NK-92 treated with Interleukin-12 subunit alpha and Interleukin-12 subunit beta, amount 100 ng/mL, for 24 hours (cell line): ENCODE measurements around the gene ATG101.

Experiments
- DNase-seq: peaks from one replicate; lab custom pipeline; 2025; lab: John Stamatoyannopoulos, UW

ATG101 gene

GRCh38 chr12:52042706-52043385 is 26.9 kb upstream of the ATG101 start:
- no peak for DNase-seq

- no peak for DNase-seq
Observed at GRCh38 chr12:52043386-52044212, 26.2 kb upstream of the ATG101 start.

GRCh38 chr12:52044292-52044983 is 25.3 kb upstream of the ATG101 start:
- no peak for DNase-seq

GRCh38 chr12:52045794-52046199 is 24.0 kb upstream of the ATG101 start:
- DNase-seq = no peak

DNA sequence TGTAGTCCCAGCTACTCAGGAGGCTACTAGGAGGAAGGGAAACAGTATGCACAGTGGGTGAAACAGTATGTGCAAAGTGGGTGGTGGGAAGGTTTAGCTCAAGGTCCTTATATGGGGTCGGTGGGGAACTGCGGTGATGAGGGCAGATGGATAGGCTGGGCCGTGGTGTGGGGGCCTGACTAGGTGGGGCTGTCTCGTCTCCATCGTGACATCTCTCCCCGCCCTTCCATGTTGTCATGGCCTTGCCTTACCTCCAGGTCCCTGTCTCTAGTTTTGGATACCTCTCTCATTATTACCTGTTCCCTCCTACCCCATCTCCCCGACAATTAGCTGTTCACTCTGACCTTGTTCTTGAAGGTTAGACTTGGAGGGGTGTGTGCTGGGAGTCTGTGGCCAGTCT is 22.9 kb upstream of the ATG101 start:
- DNase-seq = no peak

GRCh38 chr12:52049286-52049685 is 20.5 kb upstream of the ATG101 start:
- no peak for DNase-seq

- DNase-seq = no peak
Observed at GRCh38 chr12:52049688-52050087, 20.1 kb upstream of the ATG101 start.

DNA sequence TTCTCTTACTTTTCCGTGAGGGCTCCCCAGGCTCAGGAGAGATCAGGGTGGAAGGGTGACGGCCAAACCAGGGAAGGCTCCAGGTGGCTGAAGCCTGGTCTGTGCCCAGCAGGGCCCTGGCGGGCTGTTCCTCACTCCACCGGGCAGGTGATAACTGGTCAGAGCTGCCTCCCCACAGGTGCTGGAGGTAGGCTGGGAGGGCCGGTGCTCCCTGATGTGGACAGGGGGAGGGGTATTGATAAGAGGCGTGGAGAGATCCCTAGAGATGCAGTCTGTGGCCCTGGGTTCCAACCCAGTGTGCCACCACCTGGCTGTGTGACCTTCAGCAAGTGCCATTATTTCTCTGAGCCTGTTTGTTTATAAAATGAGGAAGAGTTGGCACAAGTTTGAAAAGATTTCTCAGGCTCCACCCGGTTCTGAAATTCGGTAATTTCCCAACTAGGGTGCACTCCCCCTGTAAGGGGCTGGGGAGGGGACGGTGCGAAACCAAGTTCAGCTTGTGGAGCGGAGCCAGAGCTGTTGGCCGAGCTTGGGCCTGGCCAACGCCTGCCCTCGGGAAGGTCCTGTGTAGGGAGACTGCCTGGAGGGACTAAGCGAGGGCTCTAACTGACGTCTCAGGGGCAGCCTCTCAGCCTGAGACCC is 19.5 kb upstream of the ATG101 start:
- DNase-seq = no peak

- DNase-seq = no peak
Observed at GRCh38 chr12:52050758-52051541, 18.8 kb upstream of the ATG101 start, which contains the start of gene NR4A1. Gene NR4A1, plus strand, starts transcription at chr12:52051442. Its CDS starts 2,887 bp downstream, at chr12:52054329.

DNA sequence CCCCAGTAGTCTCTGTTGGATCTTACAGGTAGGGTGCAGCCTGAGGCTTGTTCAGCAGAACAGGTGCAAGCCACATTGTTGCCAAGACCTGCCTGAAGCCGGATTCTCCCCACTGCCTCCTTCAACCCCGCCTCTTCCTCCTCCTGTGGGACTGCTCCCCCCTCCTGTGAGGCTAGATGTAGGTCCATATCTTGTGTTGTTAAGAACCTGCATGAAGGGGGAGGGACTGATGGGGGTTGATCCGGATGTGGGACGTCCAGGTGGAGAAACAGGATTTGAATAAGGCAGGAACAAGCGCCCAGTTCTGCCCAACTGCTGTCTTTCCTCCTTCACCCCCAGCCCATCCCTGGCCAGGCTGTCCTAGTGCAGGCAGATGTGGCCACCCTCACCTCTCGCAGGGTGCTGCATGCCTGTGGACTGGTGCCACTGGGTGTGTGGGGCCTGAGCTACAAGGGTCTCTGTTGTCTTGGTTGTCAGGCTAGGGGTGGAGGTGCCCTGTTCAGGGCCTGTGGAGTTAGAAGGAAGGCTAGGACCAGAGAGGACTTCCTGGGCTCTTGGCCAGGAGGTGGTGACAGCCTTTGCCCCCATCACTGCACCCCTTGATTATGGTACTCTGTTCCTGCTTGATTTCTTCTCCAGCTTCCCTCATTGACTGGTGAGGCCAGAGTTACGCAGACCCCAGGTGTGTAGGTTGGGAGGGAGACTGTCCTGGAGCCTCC is 17.2 kb upstream of the ATG101 start:
- DNase-seq = no peak

DNA sequence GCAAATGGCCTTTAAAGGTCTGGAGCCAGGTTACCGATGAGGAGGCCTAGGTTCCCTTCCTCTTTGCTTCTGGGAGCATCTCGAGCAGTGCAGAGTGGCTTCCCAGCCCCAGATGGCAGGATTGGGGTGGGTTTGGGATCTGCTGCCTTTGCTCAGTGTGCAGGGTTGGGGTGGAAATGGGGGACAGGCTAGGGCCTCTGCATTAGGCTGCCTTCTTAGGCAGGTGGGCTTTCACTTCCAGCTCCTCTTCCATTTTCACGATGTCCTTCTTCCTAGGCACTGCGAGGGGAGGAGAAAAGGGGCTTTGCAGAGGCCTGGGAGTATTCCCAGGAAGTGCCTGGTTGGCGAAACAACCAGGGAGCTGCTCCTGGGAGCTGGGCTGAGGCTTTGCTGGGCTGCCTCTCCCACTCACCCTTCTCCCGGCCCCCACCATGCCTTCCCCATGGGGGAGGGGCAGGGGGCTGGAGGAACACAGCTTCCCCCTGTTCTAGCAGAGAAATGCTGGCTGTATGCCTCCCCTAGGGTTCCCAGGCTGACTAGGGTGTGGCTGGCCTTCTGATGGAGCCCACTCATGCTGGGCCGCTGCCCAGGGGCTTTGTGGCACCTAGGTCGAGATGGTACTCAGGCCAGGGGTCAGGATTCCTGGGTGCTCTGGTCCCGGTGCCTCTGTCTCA is 16.1 kb upstream of the ATG101 start:
- DNase-seq = no peak

- no peak for DNase-seq
Observed at GRCh38 chr12:52054231-52054832, 15.4 kb upstream of the ATG101 start.

DNA sequence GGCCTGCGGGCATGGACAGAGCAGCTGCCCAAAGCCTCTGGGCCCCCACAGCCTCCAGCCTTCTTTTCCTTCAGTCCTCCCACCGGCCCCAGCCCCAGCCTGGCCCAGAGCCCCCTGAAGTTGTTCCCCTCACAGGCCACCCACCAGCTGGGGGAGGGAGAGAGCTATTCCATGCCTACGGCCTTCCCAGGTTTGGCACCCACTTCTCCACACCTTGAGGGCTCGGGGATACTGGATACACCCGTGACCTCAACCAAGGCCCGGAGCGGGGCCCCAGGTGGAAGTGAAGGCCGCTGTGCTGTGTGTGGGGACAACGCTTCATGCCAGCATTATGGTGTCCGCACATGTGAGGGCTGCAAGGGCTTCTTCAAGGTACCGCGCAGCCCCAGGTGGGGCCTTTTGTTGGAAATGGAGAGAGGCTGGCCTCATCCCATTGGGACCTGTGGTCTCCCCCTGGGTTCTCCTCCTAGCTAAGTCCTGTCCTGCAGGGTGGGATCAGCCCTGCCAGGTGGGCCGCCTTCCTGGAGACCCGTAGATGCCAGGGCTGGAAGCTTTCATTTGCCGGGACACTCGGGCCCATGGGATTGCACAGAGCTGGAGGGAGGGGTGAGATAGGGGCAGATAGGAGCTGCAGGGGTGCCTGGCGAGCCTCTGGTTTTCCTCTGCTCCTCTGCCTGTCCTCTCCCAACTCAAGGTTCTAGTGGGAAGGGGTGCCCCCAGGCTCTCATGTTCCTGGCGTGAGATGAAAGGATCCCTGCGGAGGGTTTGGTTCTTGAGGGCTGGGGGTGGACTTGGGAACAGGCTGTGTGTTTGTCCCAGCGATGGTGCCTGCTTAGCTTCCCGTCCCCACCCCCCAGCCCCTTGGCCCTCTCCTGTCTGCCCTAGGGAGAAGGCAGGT is 14.7 kb upstream of the ATG101 start:
- DNase-seq = no peak

- DNase-seq = no peak
Observed at GRCh38 chr12:52055731-52056711, 13.8 kb upstream of the ATG101 start.

DNA sequence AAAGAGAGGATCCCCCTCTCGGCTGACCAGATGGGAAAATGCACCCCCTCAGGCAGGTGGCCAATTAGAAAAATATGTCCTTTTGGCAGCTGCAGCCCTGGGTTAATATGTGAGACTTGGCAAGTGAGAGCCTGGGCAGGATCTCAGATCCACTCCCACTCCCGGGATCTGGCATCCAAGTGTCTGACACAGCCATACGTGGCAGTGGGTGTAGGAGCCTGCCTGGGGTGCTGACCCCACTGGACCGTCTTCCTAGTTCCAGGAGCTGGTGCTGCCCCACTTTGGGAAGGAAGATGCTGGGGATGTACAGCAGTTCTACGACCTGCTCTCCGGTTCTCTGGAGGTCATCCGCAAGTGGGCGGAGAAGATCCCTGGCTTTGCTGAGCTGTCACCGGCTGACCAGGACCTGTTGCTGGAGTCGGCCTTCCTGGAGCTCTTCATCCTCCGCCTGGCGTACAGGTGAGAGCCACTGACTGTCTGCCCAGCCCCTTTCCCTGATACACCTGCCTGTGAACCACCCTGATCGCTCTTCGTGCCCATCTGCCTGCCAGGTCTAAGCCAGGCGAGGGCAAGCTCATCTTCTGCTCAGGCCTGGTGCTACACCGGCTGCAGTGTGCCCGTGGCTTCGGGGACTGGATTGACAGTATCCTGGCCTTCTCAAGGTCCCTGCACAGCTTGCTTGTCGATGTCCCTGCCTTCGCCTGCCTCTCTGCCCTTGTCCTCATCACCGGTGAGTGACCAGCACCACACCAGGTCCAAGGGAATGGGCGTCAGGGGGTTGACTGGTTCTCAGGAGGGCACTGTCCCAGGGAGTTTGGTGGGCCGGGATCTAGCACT is 12.8 kb upstream of the ATG101 start:
- no peak for DNase-seq
